HG02623 (cell line): Measurements from ENCODE around the gene BMI1.
"Not testable (repeated sequence)": the region's sequence is repeated elsewhere in the genome, so short reads cannot be mapped to it uniquely, and the experiment has no call there.

ENCODE experiments used
- ATAC-seq: cut with Tn5 transposase; IDR thresholded peaks from one replicate; pipeline ENCODE4 v1.9.1; 2021; ENCODE audit warnings: moderate library complexity; ENCODE audit not compliant: unreplicated experiment

Gene BMI1

GRCh38 chr10:22338931-22339330, 18.0 kb downstream of the BMI1 start:
- no peak for ATAC-seq

GRCh38 chr10:22339761-22340328, 18.9 kb downstream of the BMI1 start:
- ATAC-seq, result no peak

- peak; percentile 44 for ATAC-seq
Measured at GRCh38 chr10:22340329-22341189, 19.7 kb downstream of the BMI1 start.

GRCh38 chr10:22341190-22341925, 20.5 kb downstream of the BMI1 start:
- no peak for ATAC-seq

GRCh38 chr10:22341926-22342196, 21.0 kb downstream of the BMI1 start:
- ATAC-seq, result no peak

- no peak for ATAC-seq
Measured at GRCh38 chr10:22342421-22342820, 21.5 kb downstream of the BMI1 start.

GRCh38 chr10:22343731-22344130, 22.8 kb downstream of the BMI1 start:
- ATAC-seq, result no peak

GRCh38 chr10:22344249-22344648, 23.4 kb downstream of the BMI1 start:
- ATAC-seq, result no peak

GRCh38 chr10:22344781-22345300, 23.9 kb downstream of the BMI1 start:
- no peak for ATAC-seq

GRCh38 chr10:22345301-22346095, 24.6 kb downstream of the BMI1 start, which contains the start of gene SPAG6:
Gene SPAG6 (plus strand): TSS chr10:22345496. CDS start chr10:22345612, 116 bp downstream.
- no peak for ATAC-seq

- no peak for ATAC-seq
Measured at GRCh38 chr10:22346096-22346661, 25.3 kb downstream of the BMI1 start.

GRCh38 chr10:22349755-22350154, 28.9 kb downstream of the BMI1 start:
- ATAC-seq, result no peak

GRCh38 chr10:22351131-22351703, 30.3 kb downstream of the BMI1 start:
- ATAC-seq, result no peak

GRCh38 chr10:22356324-22356873, 35.5 kb downstream of the BMI1 start:
- no peak for ATAC-seq

GRCh38 chr10:22357770-22358169, 36.9 kb downstream of the BMI1 start:
- not testable (repeated sequence) for ATAC-seq

GRCh38 chr10:22363305-22363704, 42.4 kb downstream of the BMI1 start:
- ATAC-seq, result no peak

- no peak for ATAC-seq
Measured at GRCh38 chr10:22364407-22365140, 43.7 kb downstream of the BMI1 start.

GRCh38 chr10:22365233-22365632, 44.3 kb downstream of the BMI1 start:
- ATAC-seq, result peak; percentile 60
